GF-D8 (cell line): ENCODE measurements around the gene ELAVL3.
"Not testable (repeated sequence)": the region's sequence is repeated elsewhere in the genome, so short reads cannot be mapped to it uniquely, and the experiment has no call there.

ENCODE experiments used
- DNase-seq: peaks from one replicate; lab custom pipeline; 2025; lab: John Stamatoyannopoulos, UW

ELAVL3 gene

DNA sequence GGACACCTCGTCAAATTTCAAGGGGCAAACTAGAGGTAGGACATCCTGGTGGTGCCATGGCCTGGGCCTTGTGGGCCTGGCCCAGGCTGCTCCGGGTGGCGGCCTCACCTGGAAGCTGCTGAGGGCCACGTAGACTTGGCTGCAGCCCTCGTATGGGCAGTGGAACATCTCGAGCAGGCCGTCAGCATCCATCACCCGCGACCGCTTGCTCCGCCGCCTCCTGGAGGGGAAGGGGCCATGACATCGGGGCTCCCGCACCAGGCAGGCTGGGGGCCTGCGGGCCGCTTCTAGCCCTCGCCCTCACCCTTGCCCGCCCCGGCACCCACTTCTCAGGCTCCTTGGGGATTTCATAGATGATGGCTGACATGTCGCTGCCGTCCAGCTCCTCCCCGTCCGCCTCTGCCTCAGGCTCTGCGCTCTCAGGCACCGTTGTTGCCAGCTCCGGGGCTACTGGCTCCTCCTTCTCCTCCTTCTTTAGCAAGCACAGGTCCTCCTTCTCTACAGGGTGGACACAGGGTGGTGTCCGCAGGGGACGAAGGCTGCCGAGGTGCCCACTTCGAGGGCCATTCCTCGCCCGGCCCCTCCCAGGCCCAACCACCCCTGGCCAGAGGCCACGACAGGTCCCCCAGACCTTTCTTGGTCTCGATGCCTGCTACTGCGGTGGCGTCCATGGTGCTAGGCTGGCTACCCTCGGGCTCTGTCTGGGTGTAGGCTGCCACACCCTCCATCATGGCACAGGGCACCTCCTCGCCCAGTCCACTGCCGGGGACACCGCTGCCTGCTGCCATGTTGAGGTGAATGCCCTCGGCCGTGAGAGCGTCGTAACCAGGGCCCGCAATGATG, 6.0 kb upstream of the ELAVL3 start:
- DNase-seq: no peak

GRCh38 chr19:11485245-11485837, 4.5 kb upstream of the ELAVL3 start:
- no peak for DNase-seq

DNA sequence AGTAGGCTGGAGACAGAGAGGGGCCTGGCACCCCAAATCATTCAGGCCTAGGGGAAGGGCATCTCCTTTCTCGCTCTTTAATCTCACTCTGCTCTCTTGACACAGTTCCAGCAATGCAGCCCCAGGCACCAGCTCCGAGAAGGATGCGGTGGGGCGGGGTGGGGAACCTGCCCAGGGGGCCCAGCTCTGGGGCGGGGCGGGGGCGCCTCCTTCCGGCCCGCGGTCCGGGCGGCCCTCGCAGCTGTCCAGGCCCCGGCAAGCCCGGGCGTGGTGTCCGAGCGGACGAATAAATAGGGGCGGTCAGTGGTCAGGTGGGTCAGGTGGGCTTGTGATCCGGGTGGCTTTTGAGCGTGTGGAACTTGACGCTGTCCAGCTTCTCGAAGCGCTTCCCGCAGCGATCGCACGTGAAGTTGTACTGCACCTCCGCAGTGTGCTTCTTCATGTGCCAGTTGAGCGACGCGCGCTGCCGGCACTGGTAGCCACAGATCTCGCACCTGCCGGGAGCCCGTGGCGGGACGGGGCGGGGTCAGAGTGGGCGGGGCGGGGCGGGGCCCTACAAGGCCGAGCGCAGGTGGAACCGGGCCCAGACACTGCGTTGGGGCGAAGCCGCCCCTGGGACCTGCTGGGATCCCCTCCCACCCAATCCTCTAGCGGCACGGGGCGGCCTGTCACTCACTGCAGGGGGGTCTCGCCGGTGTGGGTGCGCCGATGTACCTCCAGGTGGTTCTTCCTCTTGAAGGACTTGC, 2.7 kb upstream of the ELAVL3 start:
- DNase-seq: no peak

GRCh38 chr19:11482384-11483050, 1.7 kb upstream of the ELAVL3 start:
- peak; percentile 71 for DNase-seq

- peak; percentile 69 for DNase-seq
These were observed 913 bp upstream of the ELAVL3 start for GRCh38 chr19:11481534-11482383.

DNA sequence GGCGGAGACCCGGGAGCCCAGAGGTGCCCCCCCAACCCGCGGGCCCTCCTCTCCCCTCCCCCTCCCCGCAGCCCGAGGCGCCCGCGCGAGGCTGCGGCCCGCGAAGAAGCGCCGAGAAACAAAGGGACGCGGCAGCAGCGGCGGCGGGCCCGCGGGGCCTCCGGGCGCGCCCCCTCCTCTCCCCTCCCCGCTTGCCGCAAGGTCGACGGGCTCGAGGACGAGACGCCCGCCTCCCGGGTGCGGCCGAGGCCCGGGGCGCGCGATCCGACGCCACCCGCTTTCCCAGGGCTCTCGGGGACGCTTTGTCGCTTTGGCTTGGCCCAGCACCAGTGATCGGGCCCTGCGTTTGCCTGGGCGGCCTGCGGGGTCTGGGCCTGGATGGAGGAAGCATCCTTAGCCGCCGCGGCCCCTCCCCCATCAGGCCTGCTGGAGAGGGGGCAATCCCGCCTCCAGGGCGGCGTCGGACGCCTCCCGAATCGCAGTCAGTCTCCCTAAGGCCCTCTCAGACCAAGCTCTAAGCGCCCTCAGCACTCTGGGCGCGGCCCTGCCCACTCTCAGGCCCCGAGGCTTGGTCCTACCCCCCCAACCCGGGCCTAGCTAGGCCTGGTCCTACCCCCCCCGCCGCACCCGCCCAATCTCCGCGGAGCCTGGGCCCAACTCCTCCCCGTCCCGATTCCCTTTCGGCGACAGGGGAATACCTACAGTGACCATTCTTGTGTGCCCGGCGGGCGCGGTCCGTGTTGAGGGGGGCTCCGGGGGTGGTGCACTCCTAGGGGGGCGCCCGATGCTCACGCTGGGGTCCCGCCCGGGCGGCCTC, 740 bp downstream of the ELAVL3 start:
- no peak for DNase-seq

GRCh38 chr19:11479090-11479897, 1.6 kb downstream of the ELAVL3 start:
- no peak for DNase-seq

DNA sequence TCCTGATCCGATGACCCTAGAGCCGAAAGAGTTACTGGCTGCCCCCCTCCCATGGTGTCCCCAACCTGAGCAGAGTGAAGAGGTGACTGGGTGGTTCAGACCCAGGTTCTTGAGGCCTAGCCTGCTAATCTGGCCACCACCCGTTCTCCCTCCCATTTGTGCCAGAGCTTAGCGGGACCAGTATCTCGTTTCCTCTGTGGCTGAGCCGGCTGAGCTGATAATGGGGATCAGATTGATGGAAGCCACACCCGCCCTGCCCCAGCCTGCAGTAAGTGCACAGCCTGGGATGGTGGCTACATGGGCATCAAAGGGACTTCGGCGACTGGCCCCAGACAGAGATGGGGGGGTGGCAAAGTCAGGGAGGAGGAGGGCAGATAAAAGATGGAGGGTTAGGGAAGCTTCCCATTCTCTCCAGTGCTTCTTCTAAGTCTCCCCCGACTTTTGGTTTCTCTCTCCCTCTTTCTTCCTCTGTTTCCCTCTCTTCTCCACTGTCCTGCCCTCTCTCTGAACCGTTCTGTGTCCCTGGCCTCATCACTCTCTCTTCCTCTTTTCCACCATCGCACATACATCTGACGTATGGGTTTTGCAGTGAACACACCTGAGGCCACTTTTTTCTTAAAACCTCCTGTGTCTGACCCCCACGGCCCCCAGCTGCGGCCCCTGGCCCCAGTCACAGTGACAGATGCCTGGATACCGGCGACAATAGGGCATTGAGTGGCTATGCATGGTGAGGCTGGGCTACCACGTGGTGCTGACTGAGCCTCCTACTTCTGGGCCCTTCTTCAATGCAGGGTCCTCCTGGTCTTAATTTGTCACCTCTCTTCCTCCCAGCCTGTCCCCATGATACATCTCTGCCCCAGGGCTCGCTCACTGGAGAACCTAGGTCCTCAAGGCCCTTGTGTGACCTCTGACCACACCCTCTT, 2.4 kb downstream of the ELAVL3 start:
- no peak for DNase-seq

DNA sequence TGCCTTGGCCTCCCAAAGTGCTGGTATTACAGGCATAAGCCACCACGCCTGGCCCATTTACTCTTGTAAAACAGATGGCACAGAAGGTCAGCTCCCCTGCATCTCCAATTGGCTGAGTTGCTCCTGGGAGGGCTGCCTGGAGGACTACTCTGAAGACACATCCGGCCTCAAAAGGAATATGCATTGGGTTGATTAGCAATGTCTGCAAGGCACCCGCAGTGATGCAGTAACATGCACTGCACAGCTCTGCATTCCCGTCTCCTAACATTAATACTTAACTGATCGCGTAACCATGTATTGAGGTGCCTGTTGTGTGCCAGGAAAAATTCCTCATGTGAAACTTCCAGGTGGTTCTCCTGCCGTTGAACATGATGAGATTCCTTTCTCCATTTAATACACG, 5.0 kb downstream of the ELAVL3 start:
- DNase-seq: no peak

DNA sequence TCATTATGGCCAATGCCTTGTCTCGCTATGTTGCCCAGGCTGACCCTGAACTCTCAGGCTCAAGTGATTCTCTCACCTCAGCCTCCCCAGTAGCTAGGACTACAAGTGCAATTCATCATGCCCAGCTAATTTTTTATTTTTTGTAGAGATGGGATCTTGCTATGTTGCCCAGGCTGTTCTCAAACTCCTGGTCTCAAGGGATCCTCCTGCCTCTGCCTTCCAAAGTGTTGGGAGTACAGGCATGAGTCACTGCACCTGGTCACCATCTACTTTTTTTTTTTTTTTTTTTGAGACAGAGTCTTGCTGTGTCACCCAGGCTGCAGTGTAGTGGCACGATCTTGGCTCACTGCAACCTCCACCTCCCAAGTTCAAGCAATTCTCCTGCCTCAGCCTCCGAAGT, 5.5 kb downstream of the ELAVL3 start:
- DNase-seq: not testable (repeated sequence)

- no peak for DNase-seq
These were observed 7.1 kb downstream of the ELAVL3 start for GRCh38 chr19:11473725-11474124.

- DNase-seq: not testable (repeated sequence)
These were observed 12.5 kb downstream of the ELAVL3 start for GRCh38 chr19:11468266-11468845.

DNA sequence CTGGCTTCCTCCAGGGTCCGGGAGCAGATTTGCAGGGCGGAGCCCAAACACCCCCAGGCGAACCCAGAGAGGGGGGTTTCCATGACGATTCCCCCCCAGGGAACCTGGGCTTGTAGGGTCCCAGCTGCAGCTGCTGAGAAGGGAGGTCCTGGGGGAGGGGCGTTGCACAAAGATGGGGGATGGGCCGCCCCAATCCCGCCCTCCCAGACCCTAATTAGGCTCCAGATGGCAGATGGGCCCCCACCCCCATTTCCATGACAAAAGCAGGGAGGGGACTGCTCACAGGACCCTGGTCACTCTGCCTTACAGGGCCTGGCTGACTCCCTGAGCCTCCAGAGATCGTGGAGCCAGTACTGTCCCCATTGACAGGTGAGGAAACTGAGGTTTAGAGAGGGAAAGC, 15.2 kb downstream of the ELAVL3 start:
- DNase-seq: no peak

DNA sequence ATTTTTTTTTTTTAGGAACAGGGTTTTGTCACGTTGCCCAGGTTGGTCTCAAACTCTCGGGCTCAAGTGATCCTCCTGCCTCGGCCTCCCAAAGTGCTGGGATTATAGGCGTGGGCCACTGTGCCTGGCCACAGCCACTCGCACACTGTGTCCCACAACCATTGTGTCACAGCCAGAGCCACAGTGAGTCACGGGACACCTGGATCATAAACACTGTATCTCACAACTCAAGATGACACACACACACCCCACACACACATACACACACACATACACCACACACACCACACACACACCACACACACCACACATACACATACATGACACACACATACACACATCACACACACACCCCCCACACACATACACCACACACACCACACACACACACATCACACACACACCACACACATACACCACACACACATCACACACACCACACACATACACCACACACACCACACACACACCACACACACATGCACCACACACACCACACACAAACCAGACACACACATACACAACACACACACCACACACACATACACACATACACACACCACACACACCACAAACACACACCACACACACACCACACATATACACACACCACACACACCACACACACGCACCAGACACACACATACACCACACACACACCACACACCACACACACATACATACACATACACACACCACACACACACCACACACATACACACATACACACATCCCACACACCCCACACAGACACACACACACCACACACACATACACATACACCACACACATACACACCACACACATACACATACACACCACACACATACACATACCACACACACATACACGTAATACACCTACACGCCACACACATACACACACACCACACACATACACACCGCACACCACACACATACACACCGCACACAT, 16.2 kb downstream of the ELAVL3 start:
- DNase-seq: no peak

DNA sequence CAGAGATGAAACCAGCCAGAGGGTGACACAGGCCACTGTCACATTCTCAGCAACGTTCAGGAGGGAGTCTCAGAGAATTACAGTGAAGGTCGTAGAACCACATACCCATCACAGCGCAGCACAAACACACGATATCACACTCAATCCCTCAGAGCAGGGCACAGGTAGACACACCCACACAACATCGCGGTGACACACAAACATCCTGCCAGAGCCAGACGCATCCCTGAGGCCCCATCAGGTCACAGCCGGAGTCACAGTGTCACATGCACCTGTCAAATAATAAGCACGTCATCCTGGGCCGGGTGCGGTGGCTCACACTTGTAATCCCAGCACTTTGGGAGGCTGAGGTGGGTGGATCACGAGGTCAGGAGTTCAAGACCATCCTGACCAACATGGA, 17.5 kb downstream of the ELAVL3 start:
- DNase-seq: no peak

DNA sequence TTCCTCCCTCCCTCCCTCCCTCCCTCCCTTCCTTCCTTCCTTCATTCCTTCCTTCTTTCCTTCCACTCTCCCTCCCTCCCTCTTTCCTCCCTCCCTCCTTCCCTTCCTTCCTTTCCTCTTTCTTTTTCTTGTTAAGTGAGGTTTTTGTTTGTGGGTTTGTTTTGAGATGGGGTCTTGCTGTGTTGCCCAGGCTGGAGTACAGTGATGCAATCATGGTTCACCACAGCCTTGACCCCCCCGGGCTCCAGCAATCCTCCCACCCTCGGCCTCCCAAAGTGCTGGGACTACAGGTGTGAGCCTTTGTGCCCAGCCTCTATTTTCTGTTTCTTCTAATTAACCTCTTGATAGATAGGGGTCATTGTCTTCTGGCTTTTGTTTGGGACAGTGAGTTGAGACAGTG, 19.4 kb downstream of the ELAVL3 start:
- DNase-seq: no peak

- no peak for DNase-seq
These were observed 20.6 kb downstream of the ELAVL3 start for GRCh38 chr19:11460207-11460606.
